NCI-H146 (cell line): ENCODE data around the gene EIF3D.
A peak's percentile ranks its signal among the peaks of the same experiment; 100 is the strongest.

ENCODE experiments used
- DNase-seq: peaks from one replicate; lab custom pipeline; 2025; lab: John Stamatoyannopoulos, UW

EIF3D gene

GRCh38 chr22:36507518-36508010 is 21.4 kb downstream of the EIF3D start:
- DNase-seq: no peak

- peak; percentile 91 for DNase-seq
Measured at GRCh38 chr22:36506637-36507517, 22.1 kb downstream of the EIF3D start, which contains the start of gene FOXRED2. FOXRED2 (minus strand) TSS chr22:36507040; CDS start chr22:36506422, 618 bp downstream.

GRCh38 chr22:36505998-36506635 is 22.8 kb downstream of the EIF3D start:
- DNase-seq: no peak

- no peak for DNase-seq
Measured at GRCh38 chr22:36497910-36498665, 30.9 kb downstream of the EIF3D start.

GRCh38 chr22:36493690-36494110 is 35.3 kb downstream of the EIF3D start:
- no peak for DNase-seq

- no peak for DNase-seq
Measured at GRCh38 chr22:36492109-36492508, 36.9 kb downstream of the EIF3D start.

GRCh38 chr22:36491155-36491554 is 37.8 kb downstream of the EIF3D start:
- DNase-seq: no peak

- DNase-seq: peak; percentile 14
Measured at GRCh38 chr22:36486619-36487384, 42.2 kb downstream of the EIF3D start.

GRCh38 chr22:36481393-36482168 is 47.4 kb downstream of the EIF3D start, which contains the start of gene TXN2:
TXN2 (minus strand) TSS chr22:36481640; CDS start chr22:36480837, 803 bp downstream.
- peak; percentile 96 for DNase-seq

- DNase-seq: no peak
Measured at GRCh38 chr22:36480941-36481392, 48.0 kb downstream of the EIF3D start.

- DNase-seq: no peak
Measured at GRCh38 chr22:36478966-36479365, 50.0 kb downstream of the EIF3D start.

GRCh38 chr22:36475341-36475740 is 53.6 kb downstream of the EIF3D start:
- no peak for DNase-seq

- DNase-seq: no peak
Measured at GRCh38 chr22:36472689-36473088, 56.3 kb downstream of the EIF3D start.

GRCh38 chr22:36471341-36471821 is 57.6 kb downstream of the EIF3D start:
- DNase-seq: no peak

GRCh38 chr22:36470994-36471331 is 58.0 kb downstream of the EIF3D start:
- no peak for DNase-seq

- DNase-seq: peak; percentile 68
Measured at GRCh38 chr22:36470162-36470993, 58.6 kb downstream of the EIF3D start.

- no peak for DNase-seq
Measured at GRCh38 chr22:36469094-36469710, 59.8 kb downstream of the EIF3D start.

- DNase-seq: no peak
Measured at GRCh38 chr22:36467946-36468345, 61.0 kb downstream of the EIF3D start.
